ENCODE data around the gene RFXANK.

DNA sequence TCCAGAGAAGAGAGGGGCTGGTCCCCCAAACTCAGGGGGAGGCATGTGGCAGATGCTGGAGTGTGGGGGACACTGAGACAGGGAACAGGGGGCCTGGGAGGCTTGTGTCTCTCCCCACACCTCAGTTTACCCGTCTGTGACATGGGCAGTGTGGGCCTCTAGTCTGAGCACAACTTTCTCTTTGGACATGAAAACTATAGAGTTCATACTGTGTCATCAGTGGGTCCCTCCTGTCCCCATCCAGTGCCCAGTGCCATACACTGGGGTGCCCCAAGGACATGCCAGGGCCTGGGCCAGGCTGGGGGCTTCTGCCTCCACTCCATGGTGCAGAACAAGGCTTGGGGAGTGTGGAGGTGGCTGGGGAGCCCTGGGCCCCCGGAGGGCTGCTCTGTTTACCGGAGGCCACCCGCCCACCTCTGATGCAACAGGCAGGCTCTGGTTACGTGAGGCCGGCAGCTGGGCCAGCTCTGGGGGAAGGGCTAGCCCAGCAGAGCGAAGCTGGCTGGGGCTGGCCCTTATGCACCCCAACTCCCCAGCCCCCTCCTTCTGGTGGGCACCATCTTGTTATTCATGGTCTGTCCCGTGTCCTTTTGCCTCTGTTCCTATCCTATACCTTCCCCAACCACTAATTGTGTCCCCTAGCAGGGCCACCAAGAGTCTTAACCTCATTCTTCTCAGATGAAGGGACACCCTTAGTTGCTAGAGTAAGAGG is 20.1 kb upstream of the RFXANK start:
- TF ChIP-seq, protein P1, sequence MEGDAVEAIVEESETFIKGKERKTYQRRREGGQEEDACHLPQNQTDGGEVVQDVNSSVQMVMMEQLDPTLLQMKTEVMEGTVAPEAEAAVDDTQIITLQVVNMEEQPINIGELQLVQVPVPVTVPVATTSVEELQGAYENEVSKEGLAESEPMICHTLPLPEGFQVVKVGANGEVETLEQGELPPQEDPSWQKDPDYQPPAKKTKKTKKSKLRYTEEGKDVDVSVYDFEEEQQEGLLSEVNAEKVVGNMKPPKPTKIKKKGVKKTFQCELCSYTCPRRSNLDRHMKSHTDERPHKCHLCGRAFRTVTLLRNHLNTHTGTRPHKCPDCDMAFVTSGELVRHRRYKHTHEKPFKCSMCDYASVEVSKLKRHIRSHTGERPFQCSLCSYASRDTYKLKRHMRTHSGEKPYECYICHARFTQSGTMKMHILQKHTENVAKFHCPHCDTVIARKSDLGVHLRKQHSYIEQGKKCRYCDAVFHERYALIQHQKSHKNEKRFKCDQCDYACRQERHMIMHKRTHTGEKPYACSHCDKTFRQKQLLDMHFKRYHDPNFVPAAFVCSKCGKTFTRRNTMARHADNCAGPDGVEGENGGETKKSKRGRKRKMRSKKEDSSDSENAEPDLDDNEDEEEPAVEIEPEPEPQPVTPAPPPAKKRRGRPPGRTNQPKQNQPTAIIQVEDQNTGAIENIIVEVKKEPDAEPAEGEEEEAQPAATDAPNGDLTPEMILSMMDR (IDR thresholded peaks at IDR 0.05), result no peak
- TF ChIP-seq EZH2 (IDR thresholded peaks at IDR 0.05; ENCODE audit: borderline replicate concordance, insufficient read depth, low read depth, low read length, poor library complexity, severe bottlenecking), result no peak

Measured in B cell (primary cell).